ENCODE measurements around the gene MYO18A.
A peak's percentile ranks its signal among the peaks of the same experiment; 100 is the strongest.
"Not testable (repeated sequence)": the region's sequence is repeated elsewhere in the genome, so short reads cannot be mapped to it uniquely, and the experiment has no call there.

MYO18A gene

GRCh38 chr17:29147682-29148081, 32.5 kb downstream of the MYO18A start:
- TF ChIP-seq, protein P1, sequence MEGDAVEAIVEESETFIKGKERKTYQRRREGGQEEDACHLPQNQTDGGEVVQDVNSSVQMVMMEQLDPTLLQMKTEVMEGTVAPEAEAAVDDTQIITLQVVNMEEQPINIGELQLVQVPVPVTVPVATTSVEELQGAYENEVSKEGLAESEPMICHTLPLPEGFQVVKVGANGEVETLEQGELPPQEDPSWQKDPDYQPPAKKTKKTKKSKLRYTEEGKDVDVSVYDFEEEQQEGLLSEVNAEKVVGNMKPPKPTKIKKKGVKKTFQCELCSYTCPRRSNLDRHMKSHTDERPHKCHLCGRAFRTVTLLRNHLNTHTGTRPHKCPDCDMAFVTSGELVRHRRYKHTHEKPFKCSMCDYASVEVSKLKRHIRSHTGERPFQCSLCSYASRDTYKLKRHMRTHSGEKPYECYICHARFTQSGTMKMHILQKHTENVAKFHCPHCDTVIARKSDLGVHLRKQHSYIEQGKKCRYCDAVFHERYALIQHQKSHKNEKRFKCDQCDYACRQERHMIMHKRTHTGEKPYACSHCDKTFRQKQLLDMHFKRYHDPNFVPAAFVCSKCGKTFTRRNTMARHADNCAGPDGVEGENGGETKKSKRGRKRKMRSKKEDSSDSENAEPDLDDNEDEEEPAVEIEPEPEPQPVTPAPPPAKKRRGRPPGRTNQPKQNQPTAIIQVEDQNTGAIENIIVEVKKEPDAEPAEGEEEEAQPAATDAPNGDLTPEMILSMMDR (IDR thresholded peaks at IDR 0.05; ENCODE audit: insufficient read depth, missing control alignments): no peak
- DNase-seq (ENCODE audit: insufficient read length, low spot score) (no peak), FAIRE-seq (no peak)

DNA sequence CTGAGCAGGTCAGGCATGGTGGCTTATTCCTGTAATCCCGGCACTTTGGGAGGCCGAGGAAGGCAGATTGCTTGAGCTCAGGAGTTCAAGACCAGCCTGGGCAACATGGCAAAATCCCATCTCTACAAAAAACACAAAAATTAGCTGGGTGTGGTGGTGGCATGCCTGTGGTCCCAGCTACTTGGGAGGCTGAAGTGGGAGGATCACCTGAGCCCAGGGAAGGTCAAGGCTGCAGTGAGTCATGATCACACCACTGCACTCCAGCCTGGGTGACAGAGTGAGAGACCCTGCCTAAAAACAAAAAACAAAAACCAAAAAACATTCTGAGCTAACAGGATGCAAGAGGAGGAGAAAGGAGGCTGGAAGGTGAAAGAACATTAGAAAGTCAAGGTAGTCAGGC, 33.0 kb downstream of the MYO18A start:
- not testable (repeated sequence) for FAIRE-seq; DNase-seq (ENCODE audit: insufficient read length, low spot score)

DNA sequence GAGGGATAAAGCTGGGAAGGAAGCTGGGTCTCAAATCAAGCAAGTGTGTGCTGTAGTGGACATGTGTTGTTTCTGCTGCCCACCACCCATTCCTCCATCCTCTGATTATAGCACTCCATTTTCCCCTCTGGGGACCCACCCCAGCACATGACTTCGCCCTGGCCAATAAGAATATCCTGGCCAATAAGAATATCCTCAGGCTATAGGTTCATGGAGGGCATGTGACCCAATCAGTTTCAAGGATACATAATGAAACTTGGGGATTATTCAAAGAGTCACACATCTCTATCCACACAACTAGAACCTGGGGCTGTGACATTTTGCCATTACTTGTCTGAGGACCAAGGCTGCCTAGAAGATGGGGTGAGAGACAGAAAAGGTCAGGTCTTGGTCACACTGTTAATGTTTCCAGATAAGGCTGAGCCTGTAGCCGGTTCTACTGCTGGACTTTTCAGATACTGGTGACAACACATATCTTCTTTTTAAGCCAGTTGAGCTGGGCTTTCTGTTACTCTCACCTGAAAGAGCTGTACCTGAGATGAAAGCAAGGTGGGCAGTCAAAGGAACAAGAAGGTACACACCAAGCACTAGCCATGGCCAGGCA, 33.7 kb downstream of the MYO18A start:
- DNase-seq (ENCODE audit: insufficient read length, low spot score): no peak
- no peak for FAIRE-seq
- TF ChIP-seq, protein P1 (IDR thresholded peaks at IDR 0.05; ENCODE audit: insufficient read depth, missing control alignments): no peak

DNA sequence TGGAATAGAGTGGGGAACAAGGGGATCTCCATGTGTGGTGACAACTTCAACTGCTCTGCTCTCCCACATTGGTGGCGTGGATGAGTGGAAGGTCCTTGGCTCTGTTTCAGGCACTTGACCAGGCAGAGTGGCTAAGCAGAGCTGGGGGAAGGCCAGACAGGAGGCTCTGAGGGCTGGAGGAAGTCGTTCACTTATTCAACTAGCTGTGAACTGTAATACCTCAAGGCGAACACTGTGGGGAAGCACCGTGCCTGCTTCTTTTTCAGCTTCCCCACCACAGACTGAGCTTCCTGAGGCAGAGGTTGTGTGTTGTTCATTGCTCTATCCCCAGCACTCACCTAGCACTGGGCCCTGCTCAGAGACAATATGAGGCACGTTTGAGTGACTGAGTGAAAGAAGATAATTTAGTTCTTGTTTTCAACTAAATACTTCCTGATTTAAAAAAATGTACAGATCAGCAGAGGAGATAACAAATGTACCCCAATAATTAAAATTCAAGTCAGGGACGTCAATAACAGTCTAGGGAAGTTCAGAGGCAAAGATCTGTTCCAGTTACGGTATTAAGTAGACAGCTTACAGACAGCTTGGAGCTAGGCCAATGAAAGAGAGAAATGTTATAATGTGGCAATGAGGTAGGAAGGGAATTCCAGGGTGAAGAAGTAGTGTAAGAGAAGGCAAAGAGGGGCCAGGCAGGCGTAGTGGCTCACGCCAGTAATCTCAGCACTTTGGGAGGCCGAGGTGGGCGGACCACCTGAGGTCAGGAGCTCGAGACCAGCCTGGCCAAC, 34.7 kb downstream of the MYO18A start:
- FAIRE-seq (no peak), DNase-seq (ENCODE audit: insufficient read length, low spot score) (no peak)
- TF ChIP-seq, protein P1 (IDR thresholded peaks at IDR 0.05; ENCODE audit: insufficient read depth, missing control alignments): peak; percentile 70

DNA sequence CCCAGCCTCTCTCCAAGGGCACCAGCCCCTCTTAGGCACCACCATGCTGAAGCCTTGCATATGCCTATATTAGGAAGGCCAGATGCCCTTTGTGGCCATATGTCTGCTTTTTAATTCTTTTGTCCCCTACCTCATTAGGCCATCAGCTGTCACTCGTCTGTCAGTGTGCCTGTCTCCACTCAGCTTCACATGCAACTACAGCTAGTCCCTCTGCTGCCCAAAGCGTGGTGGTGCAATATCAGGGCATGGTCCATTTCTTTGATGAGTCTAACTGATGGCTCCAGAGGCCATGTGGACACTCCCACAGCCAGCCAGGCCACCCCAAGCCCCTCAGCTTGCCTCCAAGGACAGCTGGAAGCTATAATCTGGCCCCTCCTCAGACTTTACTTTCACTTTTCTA, 36.3 kb downstream of the MYO18A start:
- FAIRE-seq (no peak), DNase-seq (ENCODE audit: insufficient read length, low spot score) (no peak)

DNA sequence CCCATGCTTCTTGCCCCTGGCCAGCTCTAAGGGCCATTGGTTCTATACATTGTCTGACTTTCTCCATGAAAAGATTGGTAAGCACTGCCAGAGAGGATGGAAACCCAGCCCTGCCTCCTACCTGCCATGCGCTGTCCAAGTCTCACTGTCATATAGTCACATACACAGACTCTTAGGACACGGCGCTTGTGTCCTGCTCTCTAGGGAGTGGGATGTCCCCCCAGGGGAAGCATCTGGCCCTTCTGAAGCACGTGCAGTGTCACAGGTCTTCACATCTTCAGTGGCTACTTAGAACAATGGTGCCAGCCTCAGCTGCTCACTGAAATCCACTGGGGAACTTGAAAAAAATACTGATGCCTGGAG, 38.7 kb downstream of the MYO18A start:
- no peak for DNase-seq (ENCODE audit: insufficient read length, low spot score)
- FAIRE-seq: no peak
- TF ChIP-seq, protein P1 (IDR thresholded peaks at IDR 0.05; ENCODE audit: insufficient read depth, missing control alignments): no peak

More for the DNA sequence above, 36.3 kb downstream of the MYO18A start:
- TF ChIP-seq, protein P1 (IDR thresholded peaks at IDR 0.05; ENCODE audit: insufficient read depth, missing control alignments): peak; percentile 51

DNA sequence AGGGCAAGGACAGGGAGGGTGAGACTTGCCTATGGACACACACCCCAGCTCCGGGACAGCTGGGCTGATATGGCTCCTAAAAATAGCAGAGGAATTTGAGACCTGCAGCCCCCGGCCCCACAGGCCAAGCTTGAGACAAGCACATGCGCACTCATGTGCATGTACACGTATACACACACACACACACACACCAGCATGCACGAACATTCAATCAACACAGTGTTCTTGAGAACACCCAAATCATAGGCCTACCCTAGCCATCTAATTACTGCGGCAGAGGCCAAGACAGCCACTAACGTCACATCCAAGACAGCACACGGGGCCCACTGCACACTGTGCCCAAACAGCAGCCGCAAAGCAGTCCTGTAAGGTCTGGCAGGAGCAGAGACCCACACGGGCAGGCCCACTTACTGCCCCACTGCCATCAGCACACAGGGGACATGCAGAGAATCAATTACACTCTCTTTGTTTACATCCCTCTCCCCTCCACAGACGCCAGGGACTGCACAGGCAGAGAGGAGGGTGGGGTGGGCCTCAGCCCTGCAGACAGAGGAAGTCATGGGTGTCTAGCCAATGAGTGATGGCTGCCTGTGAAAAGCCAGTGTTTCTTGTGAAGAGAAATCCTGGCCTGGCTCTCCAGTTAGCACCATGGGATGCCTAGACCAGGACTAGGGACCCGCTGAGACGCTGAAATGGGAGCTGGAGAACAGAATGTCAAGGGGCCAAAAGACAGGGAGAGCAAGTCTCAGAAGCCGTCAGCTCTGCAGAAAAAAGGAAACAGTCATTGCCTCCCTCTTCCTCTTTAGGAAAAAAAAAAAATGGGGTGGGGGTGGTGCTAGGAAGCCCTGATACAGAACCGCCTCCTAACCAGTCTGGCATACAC, 39.3 kb downstream of the MYO18A start:
- DNase-seq (ENCODE audit: insufficient read length, low spot score) (no peak), FAIRE-seq (no peak)
- TF ChIP-seq, protein P1 (IDR thresholded peaks at IDR 0.05; ENCODE audit: insufficient read depth, missing control alignments): no peak

Data from D721Med (cell line).